ENCODE measurements around the gene PLXNA4.

The PLXNA4 gene

DNA sequence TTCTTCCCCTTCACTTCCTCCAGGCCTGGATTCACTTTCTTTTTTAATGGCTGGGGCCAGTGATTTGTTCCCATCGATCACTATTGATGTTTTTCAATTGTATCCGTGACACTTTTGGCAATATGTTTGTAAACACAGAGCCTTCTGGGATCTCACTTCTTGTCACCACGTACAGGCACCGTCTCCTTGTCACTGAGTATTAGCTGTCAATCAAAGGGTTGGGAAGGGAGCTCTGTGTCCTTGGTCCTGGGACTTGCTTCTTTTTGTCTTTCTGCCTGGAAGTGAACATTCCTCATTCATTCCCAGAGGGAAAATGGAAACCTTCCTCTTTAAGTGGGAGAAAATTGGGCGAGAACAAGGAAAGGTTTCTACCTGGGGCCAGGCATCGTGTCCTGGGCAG lies 157.4 kb downstream of the PLXNA4 start:
- DNase-seq (ENCODE audit: low read depth), result no peak
- H3K4me3 ChIP-seq (ENCODE audit: low read depth, low read length), result no peak overlapping the region
- TF ChIP-seq CTCF (conservative IDR thresholded peaks at IDR 0.05; ENCODE audit: low read depth, low read length), result no peak

DNA sequence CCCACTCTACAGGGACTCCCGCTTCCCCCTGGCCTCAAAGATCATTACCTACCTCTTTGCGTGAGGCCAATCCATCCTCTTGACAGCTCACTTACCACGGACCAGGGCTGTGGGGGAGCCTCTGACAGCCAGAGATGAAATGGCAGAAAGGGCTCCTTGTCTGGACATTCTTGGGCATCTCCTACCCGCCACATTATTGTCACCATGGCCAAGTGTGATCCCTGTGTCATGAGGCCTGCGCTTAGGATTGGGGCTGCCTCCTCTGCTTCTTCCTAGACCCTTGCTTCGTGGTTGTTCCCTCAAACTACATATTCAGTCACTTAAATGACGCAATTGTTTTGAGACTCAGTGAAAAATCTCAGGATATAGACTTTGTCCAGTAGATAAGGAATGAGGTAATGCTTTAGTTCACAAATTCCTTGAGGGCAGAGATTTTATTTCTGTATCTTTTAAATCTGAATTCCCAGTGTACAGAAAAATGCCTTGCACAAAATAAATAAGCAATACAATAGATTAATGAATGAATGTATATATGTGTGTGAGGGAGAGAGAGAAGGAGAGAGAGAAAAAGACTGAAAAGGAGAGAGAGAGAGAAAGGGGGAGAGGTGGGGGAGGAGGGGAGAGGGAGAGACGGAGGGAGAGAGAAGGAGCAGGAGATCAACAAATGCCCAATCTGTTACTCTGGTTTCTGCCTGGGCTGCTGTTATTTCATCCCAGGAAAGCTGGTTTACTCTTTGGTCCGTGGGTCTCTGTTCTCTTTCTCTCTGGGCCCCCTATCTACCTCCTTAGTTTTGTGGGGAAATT lies 159.0 kb downstream of the PLXNA4 start:
- TF ChIP-seq CTCF (conservative IDR thresholded peaks at IDR 0.05; ENCODE audit: low read depth, low read length), result no peak
- H3K4me3 ChIP-seq (ENCODE audit: low read depth, low read length), result no peak overlapping the region
- no peak for DNase-seq (ENCODE audit: low read depth)

DNA sequence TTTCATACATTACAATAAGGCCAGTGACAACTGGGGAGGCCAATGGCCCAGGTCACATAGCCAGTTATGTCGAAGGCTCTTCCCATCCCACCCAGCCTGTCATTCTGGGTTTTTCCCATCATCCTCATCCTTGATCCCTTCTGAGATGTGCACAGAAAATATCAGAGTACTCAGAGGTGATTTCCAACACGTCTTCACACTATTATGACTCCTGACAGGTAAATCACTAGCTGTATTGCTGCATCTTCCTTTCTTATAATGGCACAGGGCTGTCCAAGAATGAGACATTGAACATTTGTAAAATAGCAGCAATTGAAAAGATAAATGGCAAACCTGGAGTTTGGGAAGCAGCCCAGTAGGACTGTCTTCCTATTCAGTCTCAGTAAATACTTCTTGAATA lies 159.9 kb downstream of the PLXNA4 start:
- no peak for DNase-seq (ENCODE audit: low read depth)
- no peak for TF ChIP-seq CTCF (conservative IDR thresholded peaks at IDR 0.05; ENCODE audit: low read depth, low read length)
- no peak overlapping the region for H3K4me3 ChIP-seq (ENCODE audit: low read depth, low read length)

GRCh38 chr7:132415259-132415658 lies 161.0 kb downstream of the PLXNA4 start:
- no peak for TF ChIP-seq CTCF (conservative IDR thresholded peaks at IDR 0.05; ENCODE audit: low read depth, low read length)
- no peak for DNase-seq (ENCODE audit: low read depth)
- H3K4me3 ChIP-seq (ENCODE audit: low read depth, low read length), result no peak overlapping the region

DNA sequence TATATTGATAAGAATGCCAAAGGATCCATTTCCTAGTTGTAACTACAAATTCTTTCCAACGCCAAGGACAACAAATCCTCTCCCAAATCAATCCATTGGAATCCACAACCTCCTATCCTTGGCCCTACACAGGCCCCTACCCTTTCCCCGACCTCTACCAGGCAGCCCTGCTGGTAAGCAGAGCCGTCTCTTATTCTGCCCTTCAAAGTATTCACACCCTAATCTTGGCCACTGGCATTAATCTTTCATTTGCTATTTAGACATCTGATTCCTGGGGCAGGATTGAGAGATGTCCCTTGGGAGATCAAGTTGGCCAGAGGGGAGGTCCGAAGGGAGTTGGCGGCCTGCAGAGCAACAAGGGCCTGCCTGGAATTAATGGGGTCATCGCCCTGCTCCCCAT lies 161.4 kb downstream of the PLXNA4 start:
- TF ChIP-seq CTCF (conservative IDR thresholded peaks at IDR 0.05; ENCODE audit: low read depth, low read length), result no peak
- H3K4me3 ChIP-seq (ENCODE audit: low read depth, low read length), result no peak overlapping the region
- no peak for DNase-seq (ENCODE audit: low read depth)

DNA sequence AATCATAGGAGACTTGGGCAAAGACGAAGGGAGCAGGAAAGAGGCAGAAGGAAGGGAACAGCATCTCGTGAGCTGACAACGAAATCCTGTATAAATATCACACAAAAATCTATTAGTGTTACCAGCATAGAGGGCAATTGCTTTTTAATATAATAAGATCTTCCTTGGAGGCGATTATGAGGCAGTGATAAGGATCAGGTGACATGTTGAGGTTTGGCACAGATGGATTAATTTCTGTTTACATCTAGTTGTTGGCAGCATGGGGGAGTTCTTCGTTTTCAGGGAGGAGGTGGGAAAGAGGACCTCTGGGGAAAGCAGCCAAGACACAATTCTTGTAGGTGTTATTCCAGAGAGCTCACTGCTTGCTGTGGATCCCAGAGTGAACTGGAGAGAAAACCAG lies 163.8 kb downstream of the PLXNA4 start:
- no peak for DNase-seq (ENCODE audit: low read depth)
- no peak overlapping the region for H3K4me3 ChIP-seq (ENCODE audit: low read depth, low read length)
- no peak for TF ChIP-seq CTCF (conservative IDR thresholded peaks at IDR 0.05; ENCODE audit: low read depth, low read length)

All from choroid plexus epithelial cell (primary cell).